Fibroblast of peridontal ligament (primary cell): ENCODE measurements around the gene CRB1.

ENCODE experiments used
- DNase-seq: peaks from one replicate; pipeline ENCODE4 v3.0.0-alpha.2; 2010; ENCODE audit errors: extremely low read depth

The CRB1 gene

DNA sequence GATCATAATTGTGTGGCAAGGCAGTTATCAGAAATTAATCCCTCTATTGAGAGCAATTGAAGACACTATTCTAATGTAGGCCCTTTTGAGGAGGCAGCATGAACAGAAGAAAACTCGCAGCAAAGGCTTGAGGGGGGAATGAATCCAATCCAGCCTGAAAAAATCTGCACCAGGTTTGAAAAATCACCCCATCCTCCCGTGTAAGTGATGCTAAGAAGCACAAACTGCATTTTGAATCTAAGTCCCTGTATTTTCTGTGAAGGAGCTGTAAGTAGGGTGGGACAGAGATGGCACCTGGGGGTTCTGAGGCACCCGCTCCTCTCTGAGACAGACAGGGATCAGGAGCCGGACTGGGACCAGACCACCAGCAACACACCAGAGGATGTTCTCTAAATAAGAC is at the start of gene CRB1:
Gene CRB1 (plus strand): TSS at position 241 of the 400 bp plus-strand sequence. CDS start 161 bp downstream, outside the sequence.
- DNase-seq = peak; percentile 45

DNA sequence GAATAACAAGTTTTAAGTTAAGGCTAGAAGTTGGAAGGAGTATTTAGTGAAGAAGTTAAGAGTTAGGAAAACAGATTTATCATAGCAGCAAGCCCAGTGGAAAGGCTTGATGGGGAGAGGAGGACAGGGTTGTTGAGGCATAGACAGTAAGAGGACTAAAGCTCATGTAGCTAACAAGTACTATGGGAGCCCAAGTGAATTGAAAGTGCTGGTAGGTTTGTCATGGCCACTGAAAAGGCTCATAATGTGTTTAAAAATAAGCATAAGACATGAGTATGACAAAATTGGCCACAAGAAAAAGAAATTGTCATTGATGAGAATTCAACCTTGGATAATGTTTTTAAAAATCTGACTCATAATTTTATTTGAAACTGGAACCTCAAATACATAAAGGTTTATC is 49.2 kb upstream of the CRB1 start:
- no peak for DNase-seq

DNA sequence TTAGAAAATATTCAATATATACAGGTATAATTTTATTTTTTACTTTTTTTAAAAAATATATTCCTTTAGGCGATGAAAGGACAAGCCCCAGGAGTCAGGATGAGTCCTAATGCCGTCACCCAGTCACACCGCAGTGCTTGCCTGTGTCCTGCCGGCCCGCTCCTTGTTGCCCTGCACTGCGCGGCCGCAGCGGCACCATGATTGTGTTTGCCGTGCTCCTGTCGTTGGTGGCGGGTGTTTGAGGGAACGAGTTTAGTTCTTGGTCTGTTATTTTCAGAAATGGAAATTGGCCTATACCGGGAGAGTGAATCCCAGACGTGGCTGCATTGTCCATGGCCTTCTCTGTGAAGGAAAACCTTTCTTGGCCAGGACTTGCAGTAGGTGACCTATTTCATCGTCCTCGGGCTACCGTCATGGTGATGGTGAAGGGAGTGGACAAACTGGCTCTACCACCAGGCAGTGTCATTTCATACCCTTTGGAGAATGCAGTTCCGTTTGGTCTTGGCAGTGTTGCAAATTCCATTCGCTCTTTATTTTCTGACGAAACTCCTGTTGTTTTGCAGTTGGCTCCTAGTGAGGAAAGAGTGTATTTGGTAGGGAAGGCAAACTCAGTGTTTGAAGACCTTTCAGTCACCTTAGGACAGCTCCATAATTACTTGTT is 45.9 kb upstream of the CRB1 start:
- no peak for DNase-seq

DNA sequence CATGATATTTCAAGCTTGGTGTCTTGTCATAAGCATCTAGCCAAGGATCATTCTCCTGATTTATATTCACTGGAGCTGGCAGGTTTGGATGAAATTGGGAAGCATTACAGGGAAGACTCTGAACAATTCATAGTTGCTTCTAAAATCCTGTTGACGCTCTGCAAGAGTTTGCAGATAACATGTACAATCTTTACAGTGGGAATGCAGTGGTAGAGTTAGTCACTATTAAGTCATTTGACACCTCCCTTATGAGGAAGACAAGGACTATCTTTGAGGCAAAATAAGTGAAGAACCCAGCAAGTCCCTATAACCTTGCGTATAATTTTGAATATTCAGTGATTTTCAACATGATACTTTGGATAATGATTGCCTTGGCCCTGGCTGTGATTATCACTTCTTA is 45.3 kb upstream of the CRB1 start:
- no peak for DNase-seq

DNA sequence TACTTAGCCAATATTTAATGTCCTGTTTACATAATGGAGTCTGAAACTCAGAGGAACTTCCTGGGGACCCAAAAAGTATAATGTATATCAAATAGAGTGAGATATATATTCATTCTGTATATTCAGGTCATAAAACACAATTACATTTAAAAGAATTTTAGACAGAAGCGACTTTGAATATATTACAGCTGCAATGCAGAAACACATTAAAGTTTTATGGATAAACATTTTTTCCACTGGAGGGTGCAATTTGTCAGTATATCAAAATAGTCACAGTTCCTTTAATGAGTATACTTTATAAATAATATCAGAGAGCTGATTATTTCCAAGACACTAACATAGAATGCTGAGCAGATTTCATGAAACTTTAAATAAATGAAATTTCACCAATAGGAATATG is 43.9 kb upstream of the CRB1 start:
- DNase-seq = peak; percentile 30

DNA sequence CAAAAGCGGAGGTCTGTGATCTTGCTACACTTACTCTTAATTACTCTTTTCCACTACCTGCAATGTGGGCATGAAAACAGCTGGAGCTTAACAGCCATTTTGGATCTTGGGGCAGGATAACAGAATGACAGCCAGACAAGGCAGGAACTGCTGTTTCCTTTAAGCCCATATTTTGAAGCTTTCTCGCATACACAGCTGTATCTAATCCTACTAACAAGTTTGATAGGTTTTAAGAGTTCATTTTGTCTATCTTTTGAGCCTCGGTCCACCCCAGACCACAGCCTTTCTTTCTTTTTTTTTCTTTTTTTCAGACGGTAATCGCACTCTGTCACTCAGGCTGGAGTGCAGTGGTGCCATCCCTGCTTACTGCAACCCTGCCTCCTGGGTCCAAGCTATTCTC is 42.4 kb upstream of the CRB1 start:
- DNase-seq = no peak

DNA sequence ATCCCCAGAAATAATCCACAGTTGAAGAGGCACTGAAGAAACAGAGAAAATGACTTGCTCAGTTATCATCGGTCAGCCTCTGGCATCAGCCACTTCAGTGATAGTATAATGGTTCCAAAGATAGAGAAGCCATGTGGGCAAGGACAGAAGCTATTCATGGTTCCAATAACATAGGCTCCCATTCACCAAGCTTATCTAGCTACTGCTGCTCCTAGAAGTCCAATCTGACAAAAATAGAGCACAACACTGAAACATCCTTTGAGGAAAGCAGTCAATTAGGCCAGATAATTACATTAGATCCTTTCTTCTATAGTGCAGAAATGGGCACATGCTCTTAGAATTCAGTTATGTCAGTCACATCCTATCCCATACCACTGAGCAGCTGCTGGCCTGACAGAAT is 33.5 kb upstream of the CRB1 start:
- no peak for DNase-seq

DNA sequence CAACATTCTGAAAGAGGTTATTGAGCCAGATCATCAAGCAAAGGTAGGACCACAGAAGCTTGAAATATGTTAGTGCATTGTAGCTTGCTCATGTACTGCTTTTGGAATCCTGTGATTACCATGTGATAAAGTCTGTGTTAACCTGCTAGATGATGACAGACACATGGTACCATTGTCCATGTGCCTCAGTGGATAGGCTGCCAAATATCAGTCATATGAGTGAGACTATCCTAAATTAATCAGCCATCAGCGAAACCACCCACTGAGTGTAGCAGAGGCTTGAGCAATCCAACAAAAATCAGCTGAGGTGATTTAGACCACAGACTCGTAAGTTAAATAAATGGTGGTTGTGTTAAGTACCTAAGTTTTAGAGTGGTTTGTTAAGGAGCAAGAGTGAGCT is 32.7 kb upstream of the CRB1 start:
- DNase-seq = no peak

DNA sequence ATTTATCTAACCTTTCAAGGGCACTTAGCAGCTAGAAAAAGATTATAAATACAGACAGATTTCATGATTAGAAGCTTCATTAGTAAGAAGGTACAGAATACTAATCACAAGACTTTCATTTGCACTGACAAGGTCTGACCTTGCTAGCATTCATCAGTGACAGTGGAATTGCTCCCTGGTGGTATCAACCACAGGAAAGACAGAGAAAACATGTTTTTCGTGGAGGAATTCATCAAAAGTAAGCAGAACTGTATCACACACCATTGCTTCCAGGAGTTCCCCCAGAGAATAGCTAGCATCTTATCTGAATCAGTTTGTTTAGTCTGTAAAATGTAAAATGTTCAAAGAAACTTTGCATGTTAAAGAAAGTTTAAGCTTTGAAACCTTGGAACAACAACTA is 20.6 kb upstream of the CRB1 start:
- no peak for DNase-seq

DNA sequence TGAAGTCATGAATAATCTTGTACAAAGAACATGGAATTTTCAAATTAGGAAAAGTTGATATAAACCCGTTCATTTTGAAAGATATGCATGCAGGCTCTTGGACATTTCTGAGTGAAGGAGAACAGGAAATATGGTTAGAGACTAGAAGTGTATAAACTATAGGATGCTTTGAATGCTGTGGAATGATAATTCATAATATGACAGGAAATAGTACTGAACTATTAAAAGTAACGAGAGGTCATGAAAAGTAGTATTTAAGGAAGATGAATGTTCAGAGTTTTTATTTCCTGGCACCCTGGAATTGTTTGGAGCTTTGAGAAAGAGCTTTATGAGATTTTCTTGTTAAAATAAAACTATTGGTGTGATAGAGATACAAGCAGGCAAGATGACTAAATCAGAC is 18.7 kb upstream of the CRB1 start:
- DNase-seq = no peak

DNA sequence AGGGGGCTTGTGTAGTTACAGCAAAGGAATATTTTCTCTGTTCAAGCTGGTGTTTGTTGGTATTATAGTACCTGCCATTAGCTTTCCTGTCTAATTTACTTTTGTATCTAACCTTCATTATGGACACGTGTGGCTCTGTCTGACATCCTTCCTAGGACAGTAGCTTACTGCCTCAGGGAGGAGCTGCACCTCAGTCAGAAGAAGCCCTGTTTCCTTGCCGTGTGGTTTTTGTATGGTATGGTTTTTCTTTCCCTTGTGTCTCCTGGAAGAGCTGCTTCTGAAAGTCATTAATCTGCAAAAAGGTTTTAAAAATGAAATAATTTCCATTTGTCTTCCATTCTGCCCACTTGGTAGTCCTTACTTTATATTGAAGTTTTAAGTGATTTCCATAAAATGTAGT is 17.4 kb upstream of the CRB1 start:
- DNase-seq = no peak

DNA sequence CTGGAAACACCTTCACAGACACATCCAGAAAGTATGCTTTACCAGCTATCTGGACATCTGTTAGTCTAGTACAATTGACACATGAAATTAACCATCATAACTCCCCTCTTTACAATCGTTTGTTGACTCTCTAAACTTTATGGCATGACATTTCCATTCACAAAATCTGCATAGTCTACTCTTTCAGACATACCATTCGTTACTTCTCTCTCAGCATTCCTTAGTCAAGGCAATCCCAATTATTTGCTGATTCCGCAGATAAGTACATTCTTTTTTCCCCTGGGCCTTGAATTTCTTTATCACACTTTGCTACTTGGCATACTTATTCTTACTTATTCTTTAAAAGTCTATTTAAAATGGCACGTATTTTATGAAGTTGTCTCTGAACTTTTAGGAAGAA is 15.1 kb upstream of the CRB1 start:
- no peak for DNase-seq

DNA sequence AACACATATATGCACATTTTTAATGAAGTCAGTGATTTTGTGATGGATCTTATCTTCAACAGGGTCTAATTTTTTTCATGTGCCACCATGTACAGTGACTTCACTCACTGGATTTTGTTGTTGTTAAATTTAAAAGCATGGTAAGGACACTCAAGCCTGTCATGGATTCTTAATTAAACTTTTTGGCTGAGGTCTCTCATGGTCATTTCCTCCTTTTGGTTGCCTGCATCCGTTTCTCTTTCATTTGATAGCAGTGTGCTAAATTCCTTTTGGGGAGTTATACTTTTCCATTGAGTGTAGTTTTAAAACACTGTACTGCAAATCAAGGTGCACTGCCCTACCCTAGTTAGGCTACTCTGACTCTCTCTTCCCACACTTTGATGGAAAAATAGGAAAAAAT is 13.2 kb upstream of the CRB1 start:
- DNase-seq = no peak

DNA sequence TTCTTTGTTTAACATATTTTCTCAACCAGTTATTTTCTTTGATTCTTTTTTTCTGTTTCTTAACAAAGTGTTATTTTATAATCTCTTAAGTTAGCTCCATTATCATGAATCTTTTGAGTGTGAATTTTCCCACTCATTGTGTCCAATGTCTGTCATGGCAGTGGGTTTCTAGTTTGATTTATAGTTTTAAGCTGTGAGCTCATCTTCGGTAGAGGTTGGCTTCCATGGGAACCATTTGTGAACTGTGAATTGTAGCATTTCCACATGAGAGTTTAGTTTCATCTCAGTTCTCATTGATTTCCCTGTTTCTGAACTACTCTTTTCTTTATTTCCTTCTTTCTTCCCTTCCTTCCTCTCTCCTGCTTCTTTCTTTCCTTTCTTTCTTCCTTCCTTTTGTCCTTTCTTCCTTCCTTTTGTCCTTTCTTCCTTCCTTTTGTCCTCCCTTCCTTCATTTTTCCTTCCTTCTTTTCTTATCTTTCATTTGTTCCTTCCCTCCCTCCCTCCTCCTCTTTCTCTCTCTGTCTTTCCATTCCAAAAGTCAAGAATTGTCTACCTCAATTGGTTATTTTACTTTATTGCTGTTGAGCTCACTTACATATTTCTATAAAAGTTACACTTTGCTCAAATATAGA is 3.0 kb upstream of the CRB1 start:
- DNase-seq = no peak

DNA sequence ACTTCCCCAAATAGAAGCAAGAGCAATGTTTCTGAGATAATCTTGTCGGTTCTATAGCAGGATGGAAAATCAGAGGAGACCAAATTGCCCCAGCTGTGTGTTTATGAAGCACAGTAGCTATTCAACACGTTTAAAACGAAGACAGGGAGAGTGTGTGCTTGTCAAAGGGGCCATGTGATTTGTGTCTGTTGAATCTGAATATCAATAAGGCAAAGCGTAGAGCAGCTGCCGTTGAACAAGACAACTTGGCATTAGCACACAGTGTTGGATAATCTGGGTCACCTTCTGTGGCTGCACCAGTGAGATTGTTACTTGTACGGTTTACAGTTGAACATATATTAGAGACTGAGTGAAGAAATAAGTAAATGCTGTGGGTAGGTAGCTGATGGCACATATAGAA is 1.0 kb downstream of the CRB1 start:
- DNase-seq = no peak

DNA sequence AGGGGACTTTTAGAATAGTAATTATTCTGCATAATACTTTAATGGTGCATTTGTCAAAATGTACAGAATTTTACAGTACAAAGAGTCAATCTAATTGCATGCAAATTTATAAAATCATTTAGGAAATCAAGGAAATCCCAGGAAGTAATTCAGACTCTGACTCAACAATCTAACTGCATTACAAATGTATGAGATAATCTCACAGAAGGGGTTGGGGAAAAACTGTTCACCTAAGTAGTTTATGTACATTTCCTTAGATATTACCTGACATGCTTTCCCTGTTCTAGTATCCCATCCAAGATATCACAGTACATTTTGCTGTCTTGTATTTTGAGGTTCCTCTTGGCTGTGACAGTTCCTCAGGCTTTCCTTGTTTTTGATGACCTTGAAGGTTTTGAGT is 4.7 kb downstream of the CRB1 start:
- DNase-seq = no peak

DNA sequence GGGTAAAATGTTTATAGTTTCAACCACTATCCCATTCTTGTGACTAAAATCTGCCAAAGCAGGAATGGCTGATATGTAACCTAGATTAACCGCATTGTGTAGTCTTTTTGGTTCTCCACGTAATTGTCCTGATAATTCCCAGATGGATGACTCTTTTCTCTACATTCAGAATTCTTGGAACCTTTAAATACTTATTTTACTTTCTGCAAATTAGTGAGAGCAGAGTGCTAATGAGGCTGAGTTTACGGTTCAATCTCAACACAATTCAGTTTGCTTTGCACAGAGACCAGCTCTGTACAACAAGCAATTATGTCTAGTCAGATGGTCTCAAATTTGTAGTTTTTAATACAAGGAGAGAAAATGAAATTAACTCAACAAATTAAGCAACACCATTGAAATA is 9.1 kb downstream of the CRB1 start:
- DNase-seq = peak; percentile 42

DNA sequence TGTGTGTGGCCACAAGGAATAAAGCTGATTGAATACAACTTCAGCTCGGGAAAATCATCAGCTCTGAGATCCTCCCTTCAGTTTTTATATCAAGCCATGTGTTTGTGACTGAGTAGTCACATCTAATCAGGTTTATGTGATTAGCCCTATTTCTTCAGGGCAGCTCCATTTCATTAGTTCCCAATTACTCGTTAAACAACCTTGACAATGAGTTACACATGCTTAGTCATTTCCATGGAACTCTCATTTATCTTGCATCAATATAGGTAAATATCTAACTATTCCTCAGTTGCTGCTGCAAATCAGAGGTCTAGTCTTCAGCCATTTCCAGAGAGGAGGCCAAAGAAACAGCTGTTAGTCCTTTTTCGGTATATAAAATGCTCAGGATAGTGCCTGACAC is 16.3 kb downstream of the CRB1 start:
- no peak for DNase-seq

DNA sequence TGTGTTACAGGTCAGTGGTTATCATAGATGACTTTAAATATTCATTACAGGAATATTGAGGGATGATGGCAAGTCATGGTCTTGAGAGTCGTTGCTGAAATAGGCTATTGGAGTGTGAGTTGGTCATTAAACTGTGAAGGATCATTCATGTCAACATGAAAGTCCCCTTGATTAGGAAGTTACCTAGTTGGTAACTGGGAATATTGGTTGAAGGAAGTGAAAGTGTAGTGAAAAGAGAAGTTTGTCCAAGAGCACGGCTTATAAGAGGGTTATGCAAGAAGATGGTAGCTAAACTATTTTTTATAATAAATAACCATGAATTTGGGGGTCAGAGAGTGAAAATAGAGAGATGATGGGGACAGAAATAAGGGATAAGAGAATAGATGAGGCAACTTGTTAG is 16.9 kb downstream of the CRB1 start:
- no peak for DNase-seq

DNA sequence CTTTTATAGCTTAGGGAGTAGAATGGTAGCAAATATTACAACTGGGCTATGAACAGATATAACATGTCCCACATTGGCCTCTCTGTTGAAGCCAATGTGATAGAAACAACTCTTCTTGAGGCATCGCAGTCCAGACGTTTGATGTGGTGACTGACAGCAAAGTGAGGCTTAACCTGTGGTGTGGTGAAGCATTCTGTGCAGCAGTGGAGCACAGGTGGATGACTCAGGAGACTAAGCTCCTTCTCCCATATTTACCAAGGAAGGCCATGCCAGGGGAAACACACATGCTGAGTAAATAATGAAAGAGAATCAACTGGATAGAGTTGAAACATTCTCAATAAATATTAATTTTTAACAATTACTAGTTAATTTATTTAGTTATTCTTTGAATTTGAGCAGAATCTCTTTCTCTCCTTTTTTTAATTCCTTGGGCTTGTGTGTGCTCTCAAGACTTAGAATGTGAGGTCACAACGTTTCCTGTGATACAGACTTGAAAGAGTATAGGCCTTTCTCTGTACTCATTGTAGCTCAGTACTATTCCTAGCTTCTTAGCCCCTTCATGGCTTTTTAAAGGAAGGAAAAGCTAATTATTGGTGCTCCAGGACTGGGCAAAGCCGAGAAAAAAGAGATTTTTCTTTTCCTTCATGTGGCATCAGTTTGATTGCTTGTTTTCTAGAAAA is 17.6 kb downstream of the CRB1 start:
- DNase-seq = no peak

DNA sequence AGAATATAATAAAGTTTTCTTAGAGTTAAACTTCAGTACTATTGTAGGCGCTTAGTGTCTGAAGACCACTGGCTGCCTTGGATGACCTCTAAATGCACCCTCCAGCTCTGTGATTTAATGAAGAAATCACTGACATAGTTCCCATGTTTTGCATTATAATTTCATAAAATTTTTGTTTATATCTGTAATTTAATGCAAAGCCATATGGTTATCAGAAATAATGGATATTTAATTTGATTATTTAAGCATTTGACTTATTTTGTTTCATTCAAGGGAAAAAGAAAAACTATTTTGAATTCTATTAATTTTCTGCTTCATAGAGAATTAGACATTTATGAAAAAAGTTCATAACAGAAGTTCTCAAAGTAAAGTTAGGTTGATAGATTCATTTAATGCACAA is 18.6 kb downstream of the CRB1 start:
- DNase-seq = no peak

DNA sequence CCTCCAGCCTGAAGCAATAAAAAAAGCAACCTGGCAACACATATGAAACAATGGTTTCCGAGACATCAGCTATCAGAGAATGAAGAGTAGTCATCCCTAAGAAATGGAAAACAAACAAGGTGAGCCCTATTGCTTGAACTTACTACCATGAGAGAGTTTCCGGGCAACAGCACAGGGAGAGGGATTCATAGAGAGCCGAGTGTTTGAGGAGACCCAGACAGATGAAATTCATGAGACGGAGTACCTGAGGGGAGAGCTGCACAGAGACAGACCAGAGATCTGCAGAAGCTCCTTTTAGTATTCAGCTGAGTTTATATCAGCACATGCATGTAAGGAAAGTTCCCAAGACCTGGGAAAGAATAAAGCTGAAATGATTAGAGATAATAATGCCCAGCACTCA is 19.8 kb downstream of the CRB1 start:
- no peak for DNase-seq

DNA sequence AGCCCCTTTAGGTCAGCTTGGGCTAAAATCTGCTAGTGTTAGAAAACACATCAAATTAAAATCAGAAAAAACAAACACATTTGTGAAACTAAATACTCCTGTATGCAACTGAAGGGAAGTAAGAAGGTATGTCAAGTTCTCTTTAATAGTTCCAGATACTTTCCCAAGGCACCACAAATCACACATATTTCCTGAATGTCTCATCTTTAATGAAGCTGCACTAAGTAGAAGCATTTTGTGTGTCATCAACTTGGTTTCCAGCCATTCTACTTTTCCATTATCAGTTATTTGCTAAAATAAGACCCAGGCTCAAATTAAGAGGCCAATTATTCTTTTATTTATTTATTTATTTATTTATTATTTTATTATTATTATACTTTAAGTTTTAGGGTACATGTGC is 34.7 kb downstream of the CRB1 start:
- DNase-seq = no peak

DNA sequence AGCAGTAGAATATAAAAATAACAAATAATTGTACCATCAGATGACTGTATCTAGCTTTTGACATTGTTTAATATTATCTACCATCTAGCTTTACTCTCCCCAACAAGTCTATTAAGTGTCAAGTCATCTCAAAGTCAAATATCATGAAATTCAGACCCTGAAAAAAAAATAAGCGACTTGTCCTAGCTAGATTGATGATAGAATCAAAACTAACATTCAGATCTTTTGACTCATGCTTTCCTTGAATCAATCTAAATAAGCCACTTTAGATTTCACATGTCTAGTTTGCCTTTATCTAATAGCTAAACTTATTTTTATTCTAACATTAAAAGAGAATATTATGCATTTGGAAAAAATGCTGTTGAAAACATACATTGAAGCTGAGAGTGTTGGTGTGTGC is 35.4 kb downstream of the CRB1 start:
- no peak for DNase-seq
